GM18508 (cell line): ENCODE data around the gene DENR.
"Not testable (repeated sequence)": the region's sequence is repeated elsewhere in the genome, so short reads cannot be mapped to it uniquely, and the experiment has no call there.

ENCODE experiments used
- ATAC-seq: cut with Tn5 transposase; IDR thresholded peaks from one replicate; pipeline ENCODE4 v1.9.1; 2021; ENCODE audit warnings: moderate number of reproducible peaks; ENCODE audit not compliant: insufficient read depth, unreplicated experiment

Gene DENR

GRCh38 chr12:122752464-122753318, at the start of gene DENR:
TSS of gene DENR (plus strand) at chr12:122752824. CDS start at chr12:122753702, 878 bp downstream.
- ATAC-seq: peak; percentile 83

- not testable (repeated sequence) for ATAC-seq
Observed at GRCh38 chr12:122702890-122703611, 49.6 kb upstream of the DENR start, which contains the start of gene HCAR2. TSS of gene HCAR2 (minus strand) at chr12:122703357. CDS start at chr12:122703283, 74 bp downstream.

GRCh38 chr12:122703841-122704240, 48.8 kb upstream of the DENR start:
- ATAC-seq: not testable (repeated sequence)

GRCh38 chr12:122709287-122709686, 43.3 kb upstream of the DENR start:
- ATAC-seq: not testable (repeated sequence)

GRCh38 chr12:122710341-122710740, 42.3 kb upstream of the DENR start:
- not testable (repeated sequence) for ATAC-seq

- not testable (repeated sequence) for ATAC-seq
Observed at GRCh38 chr12:122711266-122711665, 41.4 kb upstream of the DENR start.

- not testable (repeated sequence) for ATAC-seq
Observed at GRCh38 chr12:122713491-122714188, 39.0 kb upstream of the DENR start.

- ATAC-seq: not testable (repeated sequence)
Observed at GRCh38 chr12:122715211-122715610, 37.4 kb upstream of the DENR start.

GRCh38 chr12:122716658-122717057, 36.0 kb upstream of the DENR start, which contains the start of gene HCAR3:
TSS of gene HCAR3 (minus strand) at chr12:122716811. CDS start at chr12:122716737, 74 bp downstream.
- not testable (repeated sequence) for ATAC-seq

GRCh38 chr12:122721057-122721545, 31.5 kb upstream of the DENR start:
- no peak for ATAC-seq

- no peak for ATAC-seq
Observed at GRCh38 chr12:122722387-122722786, 30.2 kb upstream of the DENR start.

- ATAC-seq: no peak
Observed at GRCh38 chr12:122724641-122725243, 27.9 kb upstream of the DENR start.

GRCh38 chr12:122725452-122726079, 27.1 kb upstream of the DENR start:
- ATAC-seq: no peak

GRCh38 chr12:122726080-122726558, 26.5 kb upstream of the DENR start:
- no peak for ATAC-seq

- no peak for ATAC-seq
Observed at GRCh38 chr12:122729583-122730214, 22.9 kb upstream of the DENR start.

GRCh38 chr12:122730215-122731014, 22.2 kb upstream of the DENR start, which contains the start of gene HCAR1:
TSS of gene HCAR1 (minus strand) at chr12:122730844. CDS start at chr12:122730339, 505 bp downstream.
- no peak for ATAC-seq

- ATAC-seq: no peak
Observed at GRCh38 chr12:122732170-122732569, 20.5 kb upstream of the DENR start.

GRCh38 chr12:122732611-122733010, 20.0 kb upstream of the DENR start:
- ATAC-seq: no peak
